Stimulated activated CD8-positive, alpha-beta memory T cell treated with anti-CD3 and anti-CD28 coated beads, Interleukin-7, amount 100 ng/mL, for 1 hour (primary cell): ENCODE measurements around the gene GMFB.
A peak's percentile ranks its signal among the peaks of the same experiment; 100 is the strongest.

ENCODE experiments used
- DNase-seq, 2 donors: peaks; one replicate each; pipeline ENCODE4 v3.0.0-alpha.2; 2020; ENCODE audit warnings: low read depth in 2 of 2

Gene GMFB

GRCh38 chr14:54490445-54491175 is 1.8 kb upstream of the GMFB start:
- no peak for DNase-seq

- DNase-seq, result no peak
Observed at GRCh38 chr14:54489731-54490444, 1.1 kb upstream of the GMFB start.

- no peak for DNase-seq
Observed at GRCh38 chr14:54489318-54489683, 521 bp upstream of the GMFB start.

GRCh38 chr14:54488318-54488645 is 498 bp downstream of the GMFB start:
- peak in 1 of 2 donors; percentile 2 for DNase-seq

- DNase-seq, result no peak
Observed at GRCh38 chr14:54487771-54488170, 1.0 kb downstream of the GMFB start.

GRCh38 chr14:54486685-54487084 is 2.1 kb downstream of the GMFB start:
- DNase-seq, result no peak

GRCh38 chr14:54483846-54484245 is 4.9 kb downstream of the GMFB start:
- DNase-seq, result no peak

- DNase-seq, result no peak
Observed at GRCh38 chr14:54483073-54483745, 5.6 kb downstream of the GMFB start.

GRCh38 chr14:54481695-54482094 is 7.1 kb downstream of the GMFB start:
- no peak for DNase-seq

GRCh38 chr14:54480830-54481562 is 7.8 kb downstream of the GMFB start:
- no peak for DNase-seq

- DNase-seq, result no peak
Observed at GRCh38 chr14:54478636-54479215, 10.1 kb downstream of the GMFB start.

GRCh38 chr14:54475911-54476310 is 12.9 kb downstream of the GMFB start:
- no peak for DNase-seq

- DNase-seq, result no peak
Observed at GRCh38 chr14:54475187-54475899, 13.4 kb downstream of the GMFB start.

GRCh38 chr14:54474232-54474793 is 14.5 kb downstream of the GMFB start:
- no peak for DNase-seq

- DNase-seq, result no peak
Observed at GRCh38 chr14:54472315-54472714, 16.5 kb downstream of the GMFB start.

- DNase-seq, result no peak
Observed at GRCh38 chr14:54471641-54472040, 17.1 kb downstream of the GMFB start.

GRCh38 chr14:54470701-54471100 is 18.1 kb downstream of the GMFB start:
- DNase-seq, result no peak

- no peak for DNase-seq
Observed at GRCh38 chr14:54467280-54467679, 21.5 kb downstream of the GMFB start.

- DNase-seq, result no peak
Observed at GRCh38 chr14:54465654-54466053, 23.1 kb downstream of the GMFB start.

- DNase-seq, result no peak
Observed at GRCh38 chr14:54462048-54462447, 26.7 kb downstream of the GMFB start.

GRCh38 chr14:54459106-54459505 is 29.7 kb downstream of the GMFB start:
- DNase-seq, result no peak
